GM23248 (cell line): ENCODE measurements around the gene ABR.

Experiments
- EZH2 ChIP-seq: fragments of 200-600 bp; sonication (generic); IDR thresholded peaks from 2 replicates; pipeline ENCODE4 v1.6.1; 2018; ENCODE audit warnings: antibody characterized with exemption, mild to moderate bottlenecking; ENCODE audit not compliant: insufficient read depth, poor library complexity, severe bottlenecking
- EZH2phosphoT487 ChIP-seq: fragments of 200-600 bp; sonication (generic); IDR thresholded peaks from 2 replicates; pipeline ENCODE4 v1.6.1; 2018; ENCODE audit warnings: antibody characterized with exemption, moderate library complexity, mild to moderate bottlenecking, low read depth; ENCODE audit not compliant: insufficient read depth

GRCh38 chr17:1068356-1068755, 111.4 kb downstream of the ABR start:
- TF ChIP-seq EZH2 (no peak), EZH2phosphoT487 (no peak)
